Astrocyte (in vitro differentiated cells and primary cell): ENCODE results near the gene DDX23. TPM values are rescaled to one million over a fixed set of nuclear protein-coding genes. Genes with fewer than 3 reads are reported as not detected.

Experiments
- DNase-seq: peaks from one replicate; pipeline ENCODE4 v3.0.0-alpha.2; 2010; ENCODE audit warnings: low read depth
- FAIRE-seq: peaks from 2 replicates; lab custom pipeline; 2011; peaks lifted over from hg19 to GRCh38; lab: Jason Lieb, UNC
- H2AFZ ChIP-seq: 2 replicates; pipeline ENCODE4 v1.6.0; 2012; ENCODE audit warnings: low read depth, low read length, inconsistent platforms
- H3K27ac ChIP-seq: 2 replicates; pipeline ENCODE4 v1.5.1; 2011; ENCODE audit warnings: low read depth, low read length, inconsistent platforms
- H3K27me3 ChIP-seq: 2 replicates; pipeline ENCODE4 v1.6.0; 2011; ENCODE audit warnings: low read length, inconsistent platforms; ENCODE audit not compliant: insufficient read depth
- H3K36me3 ChIP-seq: 2 replicates; pipeline ENCODE4 v1.5.1; 2011; ENCODE audit warnings: low read length, inconsistent platforms; ENCODE audit not compliant: insufficient read depth
- H3K4me1 ChIP-seq: 2 replicates; pipeline ENCODE4 v1.5.1; 2011; ENCODE audit warnings: low read length, inconsistent platforms; ENCODE audit not compliant: insufficient read depth
- H3K4me2 ChIP-seq: 2 replicates; pipeline ENCODE4 v1.6.0; 2012; ENCODE audit warnings: low read length, inconsistent platforms
- H3K4me3 ChIP-seq: 2 replicates; pipeline ENCODE4 v1.5.1; 2011; ENCODE audit warnings: low read depth, mild to moderate bottlenecking, low read length, inconsistent platforms; ENCODE audit not compliant: insufficient read depth
- H3K79me2 ChIP-seq: 2 replicates; pipeline ENCODE4 v1.6.0; 2012; ENCODE audit warnings: mild to moderate bottlenecking, low read length, inconsistent platforms; ENCODE audit not compliant: insufficient read depth
- H3K9ac ChIP-seq: 2 replicates; pipeline ENCODE4 v1.6.0; 2012; ENCODE audit warnings: mild to moderate bottlenecking, low read length, inconsistent platforms
- H3K9me3 ChIP-seq: 2 replicates; pipeline ENCODE4 v1.5.1; 2012; ENCODE audit warnings: low read depth, mild to moderate bottlenecking, low read length, inconsistent platforms; ENCODE audit not compliant: insufficient read depth
- H4K20me1 ChIP-seq: 2 replicates; pipeline ENCODE4 v1.6.0; 2012; ENCODE audit warnings: low read length, inconsistent platforms; ENCODE audit not compliant: insufficient read depth
- H3K27ac Mint-ChIP-seq: one replicate; pipeline ENCODE4 v1.8.0; 2021; ENCODE audit warnings: mild to moderate bottlenecking, mixed read lengths; ENCODE audit not compliant: unreplicated experiment
- H3K27me3 Mint-ChIP-seq: one replicate; pipeline ENCODE4 v1.8.0; 2021; ENCODE audit warnings: low read depth, mixed read lengths; ENCODE audit not compliant: unreplicated experiment
- H3K36me3 Mint-ChIP-seq: one replicate; pipeline ENCODE4 v1.8.0; 2021; ENCODE audit warnings: low read depth, mixed read lengths; ENCODE audit not compliant: unreplicated experiment
- H3K4me1 Mint-ChIP-seq: one replicate; pipeline ENCODE4 v1.8.0; 2021; ENCODE audit warnings: low read depth, mixed read lengths; ENCODE audit not compliant: unreplicated experiment
- H3K4me3 Mint-ChIP-seq: one replicate; pipeline ENCODE4 v1.8.0; 2021; ENCODE audit warnings: mild to moderate bottlenecking, moderate library complexity, mixed read lengths; ENCODE audit not compliant: unreplicated experiment
- H3K9me3 Mint-ChIP-seq: one replicate; pipeline ENCODE4 v1.8.0; 2021; ENCODE audit warnings: mild to moderate bottlenecking, mixed read lengths; ENCODE audit not compliant: unreplicated experiment
- EZH2 ChIP-seq: IDR thresholded peaks from 2 replicates; pipeline ENCODE4 v1.6.1; 2012; ENCODE audit warnings: mild to moderate bottlenecking, low read length, inconsistent platforms; ENCODE audit not compliant: insufficient read depth
- total RNA-seq: library from RNA; stranded (reverse); gene quantifications from 2 replicates; pipeline ENCODE4 v1.2.1, GENCODE V29; 2021
- TF ChIP-seq, protein P1 (sequence below): IDR thresholded peaks from 2 replicates; pipeline ENCODE4 v1.5.1; 2011; ENCODE audit warnings: low read depth, mild to moderate bottlenecking, inconsistent platforms, low read length, moderate library complexity; ENCODE audit not compliant: insufficient read depth

DDX23 gene
- total RNA-seq, 1 donor from 2014 or later: 77.1 TPM

- H3K36me3 ChIP-seq: peaks cover 4% of the 10 kb centered on the region
- H3K4me3 Mint-ChIP-seq: no peak overlapping the region
- H3K79me2 ChIP-seq: peaks cover 11% of the 10 kb centered on the region
- peaks cover 13% of the 10 kb centered on the region for H3K27me3 Mint-ChIP-seq
- H2AFZ ChIP-seq: no peak overlapping the region
- H3K4me3 ChIP-seq: no peak overlapping the region
- peaks cover 5% of the 10 kb centered on the region for H3K4me1 Mint-ChIP-seq
- H3K9me3 Mint-ChIP-seq: no peaks in the 10 kb centered on the region
- no peaks in the 10 kb centered on the region for H3K9me3 ChIP-seq
- no peak overlapping the region for H3K27ac Mint-ChIP-seq
- no peak for TF ChIP-seq EZH2
- DNase-seq (no peak), FAIRE-seq (no peak)
- peaks cover 7% of the 10 kb centered on the region for H3K4me1 ChIP-seq
- no peak overlapping the region for H3K27ac ChIP-seq
- no peaks in the 10 kb centered on the region for H3K27me3 ChIP-seq
- H3K36me3 Mint-ChIP-seq: peaks cover 43% of the 10 kb centered on the region
- no peak overlapping the region for H3K4me2 ChIP-seq
- H3K9ac ChIP-seq: no peak overlapping the region
- H4K20me1 ChIP-seq: peaks cover 39% of the 10 kb centered on the region
Observed at GRCh38 chr12:48822139-48822538, 29.8 kb downstream of the DDX23 start.

DNA sequence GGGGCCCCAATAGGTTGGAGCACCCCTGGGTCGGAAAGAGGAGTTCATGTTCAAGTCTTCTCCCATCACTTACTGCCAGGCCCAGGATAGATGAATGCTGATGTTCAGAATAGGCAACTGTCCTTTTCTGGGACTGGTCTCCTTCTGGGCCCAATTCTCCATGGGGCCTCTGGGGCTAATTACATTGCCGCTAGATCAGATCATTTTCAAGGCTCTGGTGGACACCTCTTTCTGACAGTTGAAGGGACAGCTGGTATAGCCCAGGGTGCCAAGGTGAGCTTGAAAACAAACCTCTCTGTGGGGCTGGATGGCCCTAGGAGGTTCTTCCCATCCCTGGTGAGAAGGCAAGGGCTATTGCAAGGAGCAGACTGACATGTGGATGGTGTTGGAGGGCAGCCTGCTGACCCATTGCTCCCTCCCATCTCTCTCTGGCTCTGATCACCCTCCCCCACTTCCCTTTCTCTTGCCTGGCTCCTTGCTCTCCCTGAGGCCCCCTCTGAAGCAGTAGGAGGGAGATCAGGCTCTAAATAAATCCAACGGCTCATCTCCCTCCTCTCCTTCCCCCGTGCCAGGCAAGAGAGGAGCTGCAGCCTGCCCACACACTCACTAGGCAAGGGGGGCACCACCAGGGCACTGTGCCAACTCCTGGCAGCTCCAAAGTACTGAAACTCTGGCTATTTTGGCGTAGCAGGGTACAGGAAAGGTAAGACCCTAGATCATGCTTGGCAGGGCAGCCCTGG is 31.8 kb downstream of the DDX23 start:
- H3K36me3 ChIP-seq: no peaks in the 10 kb centered on the region
- H3K36me3 Mint-ChIP-seq: peaks cover 28% of the 10 kb centered on the region
- FAIRE-seq: no peak
- no peak overlapping the region for H3K27ac ChIP-seq
- no peak overlapping the region for H3K4me3 ChIP-seq
- peaks cover 16% of the 10 kb centered on the region for H3K27me3 Mint-ChIP-seq
- no peak for DNase-seq
- peak overlapping the region; percentile 73 for H3K4me3 Mint-ChIP-seq
- no peak for TF ChIP-seq EZH2
- TF ChIP-seq, protein P1, sequence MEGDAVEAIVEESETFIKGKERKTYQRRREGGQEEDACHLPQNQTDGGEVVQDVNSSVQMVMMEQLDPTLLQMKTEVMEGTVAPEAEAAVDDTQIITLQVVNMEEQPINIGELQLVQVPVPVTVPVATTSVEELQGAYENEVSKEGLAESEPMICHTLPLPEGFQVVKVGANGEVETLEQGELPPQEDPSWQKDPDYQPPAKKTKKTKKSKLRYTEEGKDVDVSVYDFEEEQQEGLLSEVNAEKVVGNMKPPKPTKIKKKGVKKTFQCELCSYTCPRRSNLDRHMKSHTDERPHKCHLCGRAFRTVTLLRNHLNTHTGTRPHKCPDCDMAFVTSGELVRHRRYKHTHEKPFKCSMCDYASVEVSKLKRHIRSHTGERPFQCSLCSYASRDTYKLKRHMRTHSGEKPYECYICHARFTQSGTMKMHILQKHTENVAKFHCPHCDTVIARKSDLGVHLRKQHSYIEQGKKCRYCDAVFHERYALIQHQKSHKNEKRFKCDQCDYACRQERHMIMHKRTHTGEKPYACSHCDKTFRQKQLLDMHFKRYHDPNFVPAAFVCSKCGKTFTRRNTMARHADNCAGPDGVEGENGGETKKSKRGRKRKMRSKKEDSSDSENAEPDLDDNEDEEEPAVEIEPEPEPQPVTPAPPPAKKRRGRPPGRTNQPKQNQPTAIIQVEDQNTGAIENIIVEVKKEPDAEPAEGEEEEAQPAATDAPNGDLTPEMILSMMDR: no peak
- H3K4me1 Mint-ChIP-seq: peaks cover 8% of the 10 kb centered on the region
- no peaks in the 10 kb centered on the region for H3K27me3 ChIP-seq
- peaks cover 26% of the 10 kb centered on the region for H3K79me2 ChIP-seq
- H4K20me1 ChIP-seq: peaks cover 48% of the 10 kb centered on the region
- no peaks in the 10 kb centered on the region for H3K9me3 ChIP-seq
- H3K4me1 ChIP-seq: peaks cover 14% of the 10 kb centered on the region
- no peak overlapping the region for H2AFZ ChIP-seq
- H3K4me2 ChIP-seq: no peak overlapping the region
- H3K27ac Mint-ChIP-seq: no peak overlapping the region
- no peak overlapping the region for H3K9ac ChIP-seq
- no peaks in the 10 kb centered on the region for H3K9me3 Mint-ChIP-seq

GRCh38 chr12:48818831-48819590 is 33.0 kb downstream of the DDX23 start:
- H3K4me1 Mint-ChIP-seq: peaks cover 8% of the 10 kb centered on the region
- no peak for TF ChIP-seq EZH2
- TF ChIP-seq, protein P1: no peak
- no peaks in the 10 kb centered on the region for H3K9me3 ChIP-seq
- H3K79me2 ChIP-seq: peaks cover 26% of the 10 kb centered on the region
- H3K4me3 ChIP-seq: peak overlapping the region; percentile 70
- peaks cover 18% of the 10 kb centered on the region for H3K4me1 ChIP-seq
- H3K4me2 ChIP-seq: peak overlapping the region; percentile 98
- FAIRE-seq (no peak), DNase-seq (no peak)
- H3K27me3 Mint-ChIP-seq: peaks cover 16% of the 10 kb centered on the region
- peak overlapping the region; percentile 72 for H3K9ac ChIP-seq
- peak overlapping the region; percentile 85 for H3K4me3 Mint-ChIP-seq
- H4K20me1 ChIP-seq: peaks cover 48% of the 10 kb centered on the region
- peak overlapping the region; percentile 42 for H2AFZ ChIP-seq
- H3K27me3 ChIP-seq: no peaks in the 10 kb centered on the region
- peaks cover 20% of the 10 kb centered on the region for H3K36me3 Mint-ChIP-seq
- no peak overlapping the region for H3K27ac ChIP-seq
- H3K9me3 Mint-ChIP-seq: no peaks in the 10 kb centered on the region
- no peaks in the 10 kb centered on the region for H3K36me3 ChIP-seq
- no peak overlapping the region for H3K27ac Mint-ChIP-seq
